IPS-18c (cell line): ENCODE measurements around the gene ATG2B.

ENCODE experiments used
- H3K4me3 ChIP-seq: 2 replicates; pipeline ENCODE4 v1.7.0; 2013; ENCODE audit warnings: low read depth, mild to moderate bottlenecking, low read length, moderate library complexity; ENCODE audit not compliant: insufficient read depth
- H3K9me3 ChIP-seq: one replicate; pipeline ENCODE4 v1.6.1; 2013; ENCODE audit warnings: mild to moderate bottlenecking, low read length, moderate library complexity; ENCODE audit not compliant: control insufficient read depth, insufficient read depth

The ATG2B gene

GRCh38 chr14:96267916-96268315, 95.2 kb downstream of the ATG2B start:
- no peaks in the 10 kb centered on the region for H3K9me3 ChIP-seq
- H3K4me3 ChIP-seq = no peak overlapping the region

DNA sequence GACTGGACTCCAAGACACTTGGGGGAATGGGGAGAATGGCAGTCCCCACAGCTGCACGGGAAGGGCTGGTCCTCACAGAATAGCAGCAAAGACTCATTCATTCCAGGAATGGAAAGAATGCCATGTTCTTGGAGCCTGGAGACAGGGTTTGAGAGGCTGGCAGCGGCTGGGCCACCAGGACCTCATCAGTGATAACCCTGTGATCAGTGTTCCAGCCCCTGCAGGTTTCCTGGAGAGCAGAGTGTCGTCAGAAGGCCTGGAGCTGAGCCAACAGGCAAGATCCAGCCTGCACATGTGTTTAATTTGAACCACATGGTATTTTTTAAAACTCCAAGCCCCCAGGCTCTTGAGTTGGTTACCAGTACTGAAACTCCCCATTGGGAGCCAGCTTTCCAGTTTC, 95.8 kb downstream of the ATG2B start:
- no peak overlapping the region for H3K4me3 ChIP-seq
- H3K9me3 ChIP-seq = no peaks in the 10 kb centered on the region

DNA sequence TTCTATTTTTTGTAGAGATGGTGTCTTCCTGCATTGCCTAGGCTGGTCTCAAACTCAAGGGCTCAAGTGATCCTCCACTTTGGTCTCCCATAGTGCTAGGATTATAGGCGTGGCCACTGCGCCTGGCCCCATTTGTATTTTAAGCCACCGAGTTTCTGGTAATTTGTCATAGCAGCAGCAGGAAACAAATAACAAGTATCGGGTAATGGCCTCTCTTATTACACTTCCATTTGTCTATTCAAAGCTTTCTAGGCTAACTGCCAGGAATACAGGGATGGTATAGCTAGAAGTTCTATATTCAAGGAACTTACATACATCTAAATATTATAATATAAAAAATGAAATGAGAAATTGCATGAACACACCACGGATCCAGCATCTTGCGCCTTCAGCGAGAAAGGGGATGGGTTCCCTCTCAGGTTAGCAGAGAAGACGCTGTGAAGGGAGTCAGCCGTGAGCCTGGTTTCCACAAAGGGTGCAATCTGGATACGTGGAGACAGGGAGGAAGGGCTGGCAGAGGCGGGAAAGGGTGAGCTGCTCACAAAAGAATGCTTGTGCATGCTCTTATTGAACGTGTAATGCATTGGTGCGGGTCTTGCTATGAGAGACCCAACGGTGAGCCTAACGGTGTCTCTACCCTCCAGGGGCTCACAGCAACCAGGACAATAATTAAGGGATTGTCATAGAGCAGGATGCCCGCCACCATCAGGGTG, 97.6 kb downstream of the ATG2B start:
- H3K4me3 ChIP-seq = no peak overlapping the region
- H3K9me3 ChIP-seq = no peaks in the 10 kb centered on the region

DNA sequence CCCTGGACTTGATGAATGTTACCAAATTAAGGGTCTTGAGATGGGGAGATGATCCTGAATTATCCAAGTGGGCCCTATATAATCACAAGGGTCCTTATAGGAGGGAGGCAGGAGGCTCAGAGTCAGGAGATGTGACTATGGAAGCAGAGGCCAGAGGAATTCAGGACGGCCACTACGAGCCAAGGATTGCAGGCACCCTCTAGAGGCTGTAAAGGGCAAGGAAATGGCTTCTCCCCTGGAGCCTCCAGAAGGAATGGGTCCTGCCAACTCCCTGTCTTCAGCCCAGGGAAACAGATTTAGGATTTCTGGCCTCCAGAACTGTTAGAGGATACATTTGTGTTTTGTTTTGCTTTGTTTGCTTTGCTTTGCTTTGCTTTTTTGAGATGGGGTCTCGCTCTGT, 98.3 kb downstream of the ATG2B start:
- H3K4me3 ChIP-seq = no peak overlapping the region
- H3K9me3 ChIP-seq = no peaks in the 10 kb centered on the region

DNA sequence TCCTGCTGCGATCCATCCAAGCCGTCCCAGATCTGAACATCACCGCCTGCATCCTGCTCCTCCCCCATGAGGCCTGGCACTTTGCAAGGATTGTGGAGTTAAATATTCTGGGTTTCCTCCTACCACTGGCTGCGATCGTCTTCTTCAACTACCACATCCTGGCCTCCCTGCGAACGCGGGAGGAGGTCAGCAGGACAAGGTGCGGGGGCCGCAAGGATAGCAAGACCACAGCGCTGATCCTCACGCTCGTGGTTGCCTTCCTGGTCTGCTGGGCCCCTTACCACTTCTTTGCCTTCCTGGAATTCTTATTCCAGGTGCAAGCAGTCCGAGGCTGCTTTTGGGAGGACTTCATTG, 99.0 kb downstream of the ATG2B start:
- Histone ChIP-seq H3K4me3 (no peak overlapping the region), H3K9me3 (no peaks in the 10 kb centered on the region)

DNA sequence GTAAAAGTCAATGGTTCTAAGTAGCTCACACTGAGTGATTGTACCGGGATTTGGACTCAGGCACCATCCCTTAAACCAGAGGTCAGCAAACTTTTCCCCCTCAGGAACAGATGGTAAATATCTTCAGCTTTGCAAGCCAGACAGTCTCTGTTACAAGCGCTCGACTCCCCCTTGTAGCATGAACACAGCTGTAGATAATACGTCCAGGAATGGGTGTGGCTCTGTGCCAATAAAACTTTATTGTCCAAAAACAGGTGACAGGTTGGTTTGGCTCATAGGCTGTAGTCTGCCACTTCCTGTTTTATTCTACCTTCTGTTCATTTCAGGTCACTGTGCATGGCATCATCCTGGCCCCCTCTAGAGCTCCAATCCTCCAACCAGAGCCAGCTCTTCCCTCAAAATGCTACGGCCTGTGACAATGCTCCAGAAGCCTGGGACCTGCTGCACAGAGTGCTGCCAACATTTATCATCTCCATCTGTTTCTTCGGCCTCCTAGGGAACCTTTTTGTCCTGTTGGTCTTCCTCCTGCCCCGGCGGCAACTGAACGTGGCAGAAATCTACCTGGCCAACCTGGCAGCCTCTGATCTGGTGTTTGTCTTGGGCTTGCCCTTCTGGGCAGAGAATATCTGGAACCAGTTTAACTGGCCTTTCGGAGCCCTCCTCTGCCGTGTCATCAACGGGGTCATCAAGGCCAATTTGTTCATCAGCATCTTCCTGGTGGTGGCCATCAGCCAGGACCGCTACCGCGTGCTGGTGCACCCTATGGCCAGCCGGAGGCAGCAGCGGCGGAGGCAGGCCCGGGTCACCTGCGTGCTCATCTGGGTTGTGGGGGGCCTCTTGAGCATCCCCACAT, 99.6 kb downstream of the ATG2B start:
- Histone ChIP-seq H3K4me3 (no peak overlapping the region), H3K9me3 (no peaks in the 10 kb centered on the region)

DNA sequence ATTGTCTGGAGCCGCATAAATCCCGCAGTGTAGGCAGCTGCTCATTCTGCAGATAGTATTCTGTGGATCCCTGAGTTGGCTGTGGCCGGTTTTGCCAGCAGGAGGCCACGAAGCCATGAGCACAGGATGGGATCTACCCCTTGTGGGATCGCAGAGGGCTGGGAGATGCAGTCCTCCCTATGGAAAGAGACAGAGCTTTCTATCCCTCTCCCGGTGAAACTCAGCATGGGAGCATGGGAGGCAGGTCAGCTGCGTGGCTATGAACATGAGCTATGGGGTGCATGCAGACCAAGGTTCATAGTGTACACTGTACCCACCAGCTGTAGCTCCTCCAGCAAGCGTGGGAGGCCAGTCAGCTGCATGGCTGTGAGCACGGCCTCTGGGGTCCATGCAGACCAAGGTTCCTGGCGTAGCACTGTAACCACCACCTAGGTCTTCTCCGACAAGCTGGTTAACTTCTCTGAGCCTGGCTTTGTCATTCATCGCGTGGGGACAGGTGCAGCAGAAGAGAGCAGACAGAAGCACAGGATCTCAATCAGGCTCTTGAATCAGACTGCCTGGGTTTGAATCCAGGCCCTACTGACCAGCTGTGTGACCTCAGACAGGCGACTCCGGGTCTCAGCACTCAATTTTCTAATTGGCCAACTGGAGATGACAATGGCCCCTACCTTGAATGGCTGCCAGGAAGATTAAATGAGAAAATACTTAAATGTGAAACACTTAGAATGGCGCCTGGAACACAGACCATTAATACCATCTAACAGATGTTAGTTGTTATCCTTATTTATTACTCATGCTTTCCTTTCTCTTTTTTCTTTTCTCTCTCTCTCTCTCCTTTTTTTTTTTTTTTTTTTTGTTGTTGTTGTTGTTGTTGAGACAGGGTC, 101.1 kb downstream of the ATG2B start:
- no peak overlapping the region for H3K4me3 ChIP-seq

DNA sequence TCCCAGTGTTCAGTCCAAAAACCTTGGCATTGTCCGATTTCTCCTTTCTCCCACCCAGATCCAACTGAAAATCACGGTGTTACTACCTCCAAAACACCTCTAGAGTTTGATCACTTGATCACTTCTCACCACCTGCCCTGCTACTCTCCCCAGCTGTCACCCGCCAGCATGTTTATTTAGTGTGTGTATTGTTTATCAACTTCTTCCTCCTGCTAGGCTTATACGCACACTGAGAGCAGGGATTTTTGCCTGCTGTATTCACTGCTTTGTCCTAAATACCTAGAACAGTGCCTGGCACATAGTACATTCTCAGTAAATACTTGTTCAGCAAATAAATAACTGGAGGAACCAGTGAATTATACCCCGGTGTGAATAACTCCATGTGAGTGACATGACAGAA, 102.1 kb downstream of the ATG2B start:
- Histone ChIP-seq H3K4me3 (no peak overlapping the region), H3K9me3 (no peaks in the 10 kb centered on the region)

More for the DNA sequence above, 101.1 kb downstream of the ATG2B start:
- H3K9me3 ChIP-seq = no peaks in the 10 kb centered on the region

GRCh38 chr14:96260341-96260821, 102.8 kb downstream of the ATG2B start:
- H3K4me3 ChIP-seq = no peak overlapping the region

GRCh38 chr14:96257900-96258299, 105.2 kb downstream of the ATG2B start:
- Histone ChIP-seq H3K4me3 (no peak overlapping the region), H3K9me3 (no peaks in the 10 kb centered on the region)

More at GRCh38 chr14:96260341-96260821, 102.8 kb downstream of the ATG2B start:
- H3K9me3 ChIP-seq = no peaks in the 10 kb centered on the region

DNA sequence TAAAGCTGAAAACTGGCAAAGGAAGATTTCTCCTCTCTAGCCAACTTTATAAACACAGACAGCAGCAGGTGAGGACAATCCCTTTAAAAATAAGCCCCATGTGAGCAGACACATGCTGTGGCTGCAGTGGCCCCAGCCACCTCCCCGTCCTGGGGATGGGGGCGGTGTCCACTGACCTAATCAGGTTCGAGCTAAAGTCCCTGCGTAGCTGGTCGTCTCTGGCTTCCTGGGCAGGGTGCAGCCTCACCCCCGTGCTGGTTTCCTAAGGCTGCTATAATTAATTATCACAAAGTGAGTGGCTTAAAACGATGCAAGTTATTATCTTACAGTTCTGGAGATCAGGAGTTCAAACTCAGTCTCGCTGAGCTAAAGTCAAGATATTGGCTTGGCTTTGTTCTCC, 106.1 kb downstream of the ATG2B start:
- H3K4me3 ChIP-seq = no peak overlapping the region

GRCh38 chr14:96256407-96256806, 106.7 kb downstream of the ATG2B start:
- Histone ChIP-seq H3K9me3 (no peaks in the 10 kb centered on the region), H3K4me3 (no peak overlapping the region)

More for the DNA sequence above, 106.1 kb downstream of the ATG2B start:
- no peaks in the 10 kb centered on the region for H3K9me3 ChIP-seq

GRCh38 chr14:96255501-96256366, 107.4 kb downstream of the ATG2B start, which contains the start of gene BDKRB1:
Gene BDKRB1 (plus strand): TSS chr14:96256210. CDS start chr14:96263683, 7,473 bp downstream.
- Histone ChIP-seq H3K4me3 (no peak within 1 kb of the TSS), H3K9me3 (no peaks in the 10 kb centered on the region)

DNA sequence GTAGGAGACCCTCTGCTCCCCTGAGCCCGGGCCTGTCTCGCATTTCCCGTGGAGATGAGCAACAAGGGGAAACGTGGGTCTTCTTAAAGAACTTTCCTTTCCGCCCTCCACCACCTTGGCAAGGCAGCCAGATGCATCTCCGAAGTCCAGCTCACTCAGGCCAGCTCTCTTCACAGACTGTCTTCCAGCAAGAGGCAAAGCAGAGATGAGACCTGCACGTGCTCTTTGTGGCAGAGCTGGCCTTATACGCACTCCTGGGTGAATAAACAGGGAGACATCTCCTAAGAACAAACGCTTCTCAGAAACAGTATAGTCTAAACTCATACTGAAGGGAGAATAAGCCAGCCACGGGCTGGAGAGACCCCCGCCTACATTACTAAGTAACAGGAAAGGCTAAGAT, 108.5 kb downstream of the ATG2B start:
- Histone ChIP-seq H3K9me3 (no peaks in the 10 kb centered on the region), H3K4me3 (no peak overlapping the region)

- H3K9me3 ChIP-seq = no peaks in the 10 kb centered on the region
- H3K4me3 ChIP-seq = no peak overlapping the region
These were observed 110.1 kb downstream of the ATG2B start for GRCh38 chr14:96252999-96253539.

DNA sequence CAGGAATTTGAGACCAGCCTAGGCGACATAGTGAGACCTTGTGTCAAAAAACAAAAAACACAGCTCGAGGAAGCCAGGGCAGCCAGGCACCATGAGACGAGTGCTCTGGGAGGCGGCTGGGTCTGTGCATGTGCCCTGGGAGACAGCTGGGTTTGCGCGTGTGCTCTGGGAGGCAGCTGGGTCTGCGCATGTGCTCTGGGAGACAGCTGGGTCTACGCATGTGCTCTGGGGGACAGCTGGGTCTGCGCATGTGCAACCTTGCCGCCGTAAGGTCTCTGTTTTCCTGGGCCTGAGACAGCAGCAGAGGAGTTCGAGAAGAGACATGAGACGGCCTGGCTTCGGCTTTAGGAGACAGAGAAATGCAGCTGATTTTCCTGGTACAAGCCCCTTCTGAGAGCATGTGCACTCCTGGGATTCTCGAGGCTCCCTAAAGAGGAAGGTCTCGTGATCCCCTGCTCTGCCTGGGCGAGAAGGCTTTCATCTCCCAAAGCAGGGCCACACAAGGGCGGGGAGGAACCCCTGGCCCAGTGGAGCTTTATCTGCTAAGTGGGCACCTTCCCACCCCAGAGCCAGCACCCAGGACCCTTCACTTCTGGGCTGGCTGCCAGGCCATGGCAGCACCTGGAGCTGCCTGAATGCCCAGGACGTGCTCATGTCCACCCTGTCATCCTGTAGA, 110.7 kb downstream of the ATG2B start:
- Histone ChIP-seq H3K9me3 (no peaks in the 10 kb centered on the region), H3K4me3 (no peak overlapping the region)
